HG02981 (cell line): ENCODE measurements around the gene UBE2N.
A peak's percentile ranks its signal among the peaks of the same experiment; 100 is the strongest.
"Not testable (repeated sequence)": the region's sequence is repeated elsewhere in the genome, so short reads cannot be mapped to it uniquely, and the experiment has no call there.

Experiments
- ATAC-seq: cut with Tn5 transposase; IDR thresholded peaks from one replicate; pipeline ENCODE4 v1.9.1; 2021; ENCODE audit warnings: mild to moderate bottlenecking, moderate library complexity; ENCODE audit not compliant: unreplicated experiment

The UBE2N gene

DNA sequence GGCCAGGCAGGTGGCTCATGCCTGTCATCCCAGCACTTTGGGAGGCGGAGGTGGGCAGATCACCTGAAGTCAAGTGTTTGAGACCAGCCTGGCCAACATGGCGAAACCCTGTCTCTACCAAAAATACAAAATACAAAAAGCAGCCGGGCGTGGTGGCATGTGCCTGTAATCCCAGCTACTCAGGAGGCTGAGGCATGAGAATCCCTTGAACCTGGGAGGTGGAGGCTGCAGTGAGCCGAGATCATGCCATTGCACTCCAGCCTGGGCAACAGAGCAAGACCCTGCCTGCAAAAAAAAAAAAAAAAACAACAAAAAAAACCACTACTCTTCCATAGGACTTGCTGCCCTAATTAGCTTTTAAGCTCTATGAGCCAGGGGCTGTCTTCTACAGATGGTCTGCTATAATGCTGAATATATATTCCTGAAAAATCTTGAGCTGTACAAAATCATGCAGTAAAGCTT, 59.7 kb downstream of the UBE2N start:
- ATAC-seq: not testable (repeated sequence)

DNA sequence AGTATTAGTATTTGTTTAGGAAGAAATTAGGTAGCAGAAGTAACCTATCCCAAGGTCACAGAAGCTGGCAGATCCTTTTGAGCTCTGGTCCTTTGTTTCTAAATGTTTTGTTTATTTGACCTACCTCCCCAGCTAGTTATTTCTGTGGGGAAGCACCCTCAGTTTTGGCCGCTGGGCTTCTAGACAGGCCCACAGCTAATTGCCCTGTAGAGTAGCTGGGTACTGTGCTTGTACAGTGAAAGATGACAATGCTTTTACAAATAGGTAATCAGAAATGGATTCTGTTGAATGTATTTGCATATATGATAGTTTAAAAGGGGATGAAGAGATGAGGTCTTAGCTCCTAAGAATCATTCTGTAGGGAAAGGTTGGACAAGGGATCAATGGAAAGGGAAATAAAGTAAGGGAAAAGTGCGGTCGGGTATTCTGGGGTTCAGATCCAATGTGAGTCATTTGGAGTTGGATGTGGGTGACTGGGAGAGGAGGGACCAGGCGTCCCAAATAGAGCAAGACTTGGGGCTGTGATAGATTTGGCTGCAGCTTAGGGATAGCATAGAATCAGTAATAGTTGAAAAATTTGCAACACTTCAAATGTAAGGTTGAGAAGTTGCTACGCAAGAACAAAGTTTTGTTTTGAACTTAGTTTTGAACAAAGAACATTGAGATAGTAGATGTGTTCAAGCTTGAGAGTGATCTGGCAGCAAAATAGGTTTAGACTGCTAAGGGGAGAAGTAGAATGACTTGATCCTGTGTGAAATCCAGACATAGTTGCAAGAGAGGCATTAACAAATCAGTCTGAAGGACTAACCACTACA, 60.4 kb downstream of the UBE2N start:
- ATAC-seq: no peak

DNA sequence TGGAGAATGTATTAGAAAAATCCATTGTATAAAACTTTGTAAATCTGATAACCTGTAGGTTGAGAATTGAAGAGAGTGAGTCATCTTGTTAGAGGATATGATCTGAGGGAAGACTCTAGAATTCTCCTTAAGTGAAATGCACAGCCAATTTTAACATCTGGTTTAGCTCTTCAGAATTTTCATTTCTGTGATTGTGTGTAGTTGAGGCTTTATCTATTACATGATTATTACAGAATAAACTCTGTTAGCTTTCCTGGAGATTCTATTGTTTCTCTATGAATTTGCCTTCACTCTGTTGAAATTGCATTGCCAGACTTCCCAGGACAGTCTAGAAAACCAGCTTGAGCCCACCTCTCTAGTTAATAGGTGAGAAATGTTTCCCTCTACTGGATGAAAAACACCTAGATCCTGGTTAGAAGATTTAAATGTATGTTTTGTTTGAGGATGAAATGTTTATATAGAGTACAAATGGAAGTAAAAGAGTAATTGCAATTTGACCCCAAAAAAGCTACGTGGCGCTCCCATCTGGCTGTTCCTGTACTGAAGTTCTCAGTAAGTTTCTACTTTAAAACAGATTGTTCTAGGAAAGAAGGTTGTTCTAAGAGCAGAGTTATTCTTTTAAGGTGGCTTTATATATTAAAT, 61.1 kb downstream of the UBE2N start:
- no peak for ATAC-seq

DNA sequence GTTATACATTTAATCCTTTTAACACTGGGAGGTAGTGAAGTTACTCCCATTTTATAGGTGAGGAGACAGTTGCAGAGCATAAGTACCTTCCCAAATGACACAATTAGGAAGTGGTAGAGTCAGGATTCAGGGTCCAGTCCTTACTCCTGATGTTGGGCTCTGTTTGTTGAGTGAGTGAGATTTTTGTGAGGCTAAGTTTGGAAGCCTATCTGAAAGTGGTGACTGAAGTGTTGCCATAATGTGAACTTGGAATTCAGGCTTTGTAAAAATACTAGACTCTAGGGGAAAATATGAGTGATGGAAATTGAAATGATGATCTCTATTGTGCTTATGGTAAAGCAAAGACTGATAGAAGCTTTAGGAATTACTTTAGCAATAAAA, 61.8 kb downstream of the UBE2N start:
- ATAC-seq: no peak

DNA sequence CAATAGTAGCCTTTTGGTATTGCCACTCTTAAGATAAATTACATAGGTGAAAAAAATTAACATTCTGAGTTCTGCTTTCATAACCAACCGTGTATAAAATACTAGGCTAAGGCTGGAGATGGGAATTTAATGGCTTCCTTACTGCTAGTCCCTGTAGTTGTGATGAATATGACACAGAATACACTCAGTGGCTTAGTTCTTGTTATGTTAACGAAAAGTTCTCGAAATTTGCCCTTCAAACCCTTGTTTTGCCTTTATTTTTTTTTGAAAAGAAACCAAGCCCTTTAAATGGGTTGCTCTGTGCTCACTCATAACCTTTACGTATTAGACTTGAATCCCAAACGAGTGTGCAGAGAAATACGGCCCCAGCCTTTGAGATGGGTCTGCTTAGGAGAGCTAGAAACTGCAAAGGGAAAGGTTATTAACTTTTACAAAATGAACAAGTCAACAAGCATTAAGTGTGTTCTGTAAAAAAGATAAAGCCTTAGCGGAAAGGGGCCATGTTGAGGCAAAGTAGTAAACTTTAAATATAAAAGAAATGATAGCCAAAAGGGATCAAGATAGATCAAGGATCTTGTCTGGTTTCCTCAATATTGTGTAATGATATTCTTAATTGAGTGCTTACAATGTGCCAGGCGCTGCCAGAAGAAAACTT, 62.3 kb downstream of the UBE2N start:
- no peak for ATAC-seq

DNA sequence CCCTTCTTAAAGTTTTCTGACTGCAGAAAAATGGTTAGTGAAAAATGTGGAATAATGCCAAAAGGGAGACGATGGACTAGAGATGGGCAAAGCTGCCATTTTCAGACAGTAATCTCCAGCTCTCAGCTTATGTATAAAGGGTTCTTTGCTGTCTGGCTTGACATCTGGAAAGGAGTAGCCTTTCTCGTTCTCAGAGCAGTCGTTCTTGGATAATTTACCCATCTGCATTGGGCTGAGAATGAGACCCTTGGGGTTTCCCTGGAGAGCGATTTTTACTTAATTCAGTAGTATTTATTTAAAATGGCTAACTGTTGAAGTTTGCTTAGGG, 62.8 kb downstream of the UBE2N start:
- no peak for ATAC-seq

DNA sequence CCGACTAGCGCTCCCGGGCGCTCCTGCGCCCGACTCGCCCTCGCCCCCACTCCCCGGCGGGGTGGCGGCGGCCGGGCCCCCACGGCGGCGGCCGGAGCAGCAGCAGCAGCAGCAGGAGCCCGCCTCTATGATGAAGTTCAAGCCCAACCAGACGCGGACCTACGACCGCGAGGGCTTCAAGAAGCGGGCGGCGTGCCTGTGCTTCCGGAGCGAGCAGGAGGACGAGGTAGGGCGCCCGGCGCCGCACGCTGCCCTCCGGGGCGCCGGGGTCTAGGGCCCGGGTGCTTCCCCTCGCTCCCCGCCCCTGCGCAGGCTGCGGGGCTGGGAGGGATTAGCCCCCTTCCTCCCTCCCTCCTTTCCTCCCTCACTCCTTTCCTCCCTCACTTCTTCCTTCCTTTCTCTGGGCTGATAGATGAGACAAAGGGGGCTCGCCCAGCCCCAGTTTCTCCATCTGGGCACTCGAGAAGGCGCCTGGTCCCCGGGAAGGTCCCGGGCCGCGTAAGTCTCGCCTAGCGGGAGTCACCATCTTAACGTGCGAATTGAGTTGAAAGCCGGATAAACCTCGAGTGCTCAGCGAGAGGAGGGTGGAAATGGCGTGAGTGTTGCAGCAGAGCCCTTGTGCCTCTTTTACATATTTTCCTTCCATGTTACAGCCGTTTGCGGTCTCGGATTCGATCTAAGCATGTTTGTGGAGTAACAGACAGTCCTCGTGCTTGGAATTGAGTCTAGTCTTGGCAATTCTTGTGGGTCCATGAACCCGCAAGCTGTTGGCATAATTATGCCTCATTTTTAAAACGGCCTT, 63.4 kb downstream of the UBE2N start:
- ATAC-seq: peak; percentile 34

DNA sequence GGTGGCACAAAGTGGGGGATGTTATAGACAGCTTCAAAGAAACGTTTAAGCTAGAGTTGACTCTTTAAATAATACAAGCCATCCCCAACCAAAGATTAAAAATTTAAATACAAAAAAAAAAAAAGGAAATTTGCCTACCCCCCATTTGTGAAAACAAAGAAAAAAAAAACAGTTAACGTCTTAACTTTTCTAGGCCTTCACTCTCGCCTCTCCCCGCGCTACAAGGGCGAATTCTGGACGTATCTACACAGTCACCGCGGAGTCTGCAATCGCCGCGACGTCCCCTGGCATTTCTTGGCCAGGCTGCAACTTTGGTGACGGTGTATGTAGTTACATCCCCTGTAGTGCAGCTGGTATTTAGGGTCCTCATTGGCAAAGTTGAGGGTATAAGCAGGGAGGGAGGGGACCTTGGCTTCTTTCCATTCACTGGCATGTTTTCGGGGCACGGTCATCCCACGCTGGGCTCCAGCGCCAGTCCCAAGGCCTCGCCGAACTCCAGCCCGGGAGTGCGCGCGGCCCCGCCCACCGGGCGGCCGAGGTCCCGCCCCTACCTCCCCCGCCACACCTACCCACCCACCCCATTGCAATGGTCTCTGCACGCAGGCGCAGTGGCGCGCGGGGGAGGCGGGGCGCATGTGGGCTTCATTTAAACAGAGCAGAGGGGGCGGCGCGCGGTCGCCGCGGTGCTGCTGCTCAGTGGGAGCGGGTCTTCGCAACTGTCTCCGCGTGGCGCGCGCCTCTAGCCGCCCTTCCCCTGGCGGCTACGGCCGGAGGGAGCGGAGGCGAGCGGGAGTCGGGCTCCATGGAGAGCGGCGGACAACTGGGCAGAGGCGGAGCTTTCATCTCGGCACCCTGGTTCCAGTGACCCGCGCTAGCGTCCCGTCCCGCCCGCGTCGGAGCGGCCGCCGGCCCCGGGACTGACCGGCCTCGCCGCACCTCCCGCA, 64.2 kb downstream of the UBE2N start, which contains the start of gene NUDT4:
NUDT4 (plus strand) TSS at position 674 of the 944 bp plus-strand sequence. CDS start 398 bp downstream, outside the sequence.
- ATAC-seq: peak; percentile 70

DNA sequence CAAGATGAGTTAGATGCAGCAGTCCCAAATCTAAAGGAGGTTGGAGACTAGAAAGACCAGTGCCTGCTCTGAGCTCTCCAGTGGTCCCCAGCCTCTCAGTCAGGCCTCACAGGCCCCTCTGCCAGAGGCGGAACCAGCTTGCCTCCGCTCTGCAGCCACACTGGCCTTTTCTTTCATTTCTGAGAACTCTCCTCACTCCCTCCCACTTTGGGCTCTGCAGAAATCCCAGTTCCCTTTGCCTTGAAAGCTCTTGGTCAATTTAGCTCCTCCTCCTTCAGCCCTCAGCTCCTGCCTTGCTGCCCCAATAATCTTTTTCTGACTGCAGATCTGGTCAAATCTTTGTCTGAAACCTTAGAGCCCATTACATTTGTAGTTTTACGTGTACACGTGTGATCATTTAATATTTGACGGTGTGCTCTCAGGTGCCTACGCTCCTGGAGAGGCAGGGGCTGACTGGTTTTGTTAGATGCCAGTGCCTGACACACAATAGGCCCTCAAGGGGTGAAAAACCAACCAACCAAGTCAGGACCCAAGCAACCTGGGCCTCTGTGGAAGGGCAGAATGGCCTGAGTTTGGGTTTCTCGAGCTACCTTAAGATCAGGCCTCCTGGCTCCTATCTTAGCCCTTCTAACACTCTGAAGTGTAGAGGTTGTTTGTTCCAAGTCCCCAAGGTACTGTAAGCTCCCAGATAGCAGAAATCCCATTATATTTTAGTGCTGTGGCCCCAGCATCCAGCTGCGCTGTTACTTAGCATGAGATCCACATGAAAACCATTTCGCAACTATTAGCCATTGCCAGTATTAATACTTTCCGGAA, 65.1 kb downstream of the UBE2N start:
- ATAC-seq: no peak

DNA sequence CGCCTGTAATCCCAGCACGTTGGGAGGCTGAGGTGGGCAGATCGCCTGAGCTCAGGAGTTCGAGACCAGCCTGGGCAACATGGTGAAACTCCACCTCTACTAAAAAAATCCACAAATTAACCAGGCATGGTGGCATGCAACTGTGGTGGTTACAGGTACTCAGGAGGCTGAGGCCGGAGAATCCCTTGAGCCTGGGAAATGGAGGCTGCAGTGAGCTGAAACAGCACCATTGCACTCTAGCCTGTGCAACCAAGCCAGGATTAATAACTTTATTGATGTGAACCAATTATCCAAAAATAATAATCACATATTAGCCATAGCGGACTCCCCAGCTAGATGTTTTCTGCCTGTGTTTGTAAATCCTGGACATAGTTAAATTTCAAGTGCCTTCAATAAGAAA, 65.8 kb downstream of the UBE2N start:
- ATAC-seq: no peak

DNA sequence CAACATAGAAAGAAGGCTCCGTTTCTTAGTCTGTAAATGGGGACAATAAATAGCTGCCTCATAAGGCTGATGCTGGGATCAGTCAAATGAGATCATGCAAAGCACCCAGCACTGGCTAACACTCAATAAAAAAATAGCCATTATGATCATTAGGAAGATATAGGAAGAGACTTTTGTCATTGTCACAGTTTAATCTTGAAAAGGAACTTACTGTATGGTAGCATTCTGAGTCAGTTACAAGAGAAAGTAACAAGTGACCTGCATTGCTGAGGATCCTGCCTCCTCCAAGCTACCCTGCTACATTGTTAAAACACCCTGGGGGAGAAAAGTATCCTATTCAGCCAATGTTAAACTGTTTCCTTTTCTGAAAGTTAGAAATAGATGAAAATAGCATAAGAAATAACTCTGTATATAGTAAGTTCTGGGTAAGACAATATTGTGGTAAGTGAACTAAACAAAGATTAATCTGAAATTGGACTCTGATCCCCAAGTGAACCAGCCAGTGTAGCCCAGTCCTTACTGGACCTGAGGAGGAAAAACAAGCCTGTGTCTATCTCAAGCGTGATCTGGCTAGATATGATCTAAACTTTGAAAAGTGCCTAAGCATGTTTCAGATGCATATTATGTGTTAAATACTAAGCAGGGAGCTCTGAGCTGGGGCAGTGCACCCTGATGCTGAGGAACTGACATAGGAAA, 67.6 kb downstream of the UBE2N start:
- no peak for ATAC-seq

DNA sequence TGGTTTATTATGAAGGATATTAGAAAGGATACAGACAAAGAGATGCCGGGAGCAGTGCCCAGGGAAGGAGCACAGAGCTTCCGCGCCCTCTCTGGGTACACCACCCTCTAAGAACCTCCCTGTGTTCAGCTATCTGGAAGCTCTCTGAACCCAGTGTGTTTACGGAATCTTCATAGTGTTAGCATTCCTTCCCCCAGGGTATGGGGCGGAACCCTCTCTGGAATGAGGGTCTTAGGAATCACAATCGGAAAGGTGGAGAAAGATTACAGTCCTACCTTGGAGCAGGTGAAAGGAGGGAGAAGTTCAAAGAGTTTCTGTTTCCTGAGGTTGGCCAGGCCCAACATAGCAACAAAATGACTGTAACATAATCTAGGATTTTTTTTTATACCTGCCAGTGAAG, 70.8 kb downstream of the UBE2N start:
- no peak for ATAC-seq

DNA sequence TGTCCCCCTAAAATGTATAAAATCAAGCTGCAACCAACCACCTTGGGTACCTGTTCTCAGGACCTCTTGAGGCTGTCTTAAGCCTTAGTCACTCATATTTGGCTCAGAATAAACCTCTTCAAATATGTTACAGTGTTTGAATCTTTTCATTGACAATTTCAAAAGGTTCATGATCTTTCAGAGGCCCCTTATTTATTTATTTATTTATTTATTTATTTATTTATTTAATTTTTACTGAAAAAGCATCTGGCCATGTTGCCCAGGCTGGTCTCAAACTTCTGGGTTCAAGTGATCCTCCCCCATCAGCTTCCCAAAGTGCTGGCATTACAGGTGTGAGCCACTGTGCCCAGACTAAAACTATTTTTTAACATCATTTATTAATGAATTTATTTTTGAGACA, 72.2 kb downstream of the UBE2N start:
- ATAC-seq: no peak

DNA sequence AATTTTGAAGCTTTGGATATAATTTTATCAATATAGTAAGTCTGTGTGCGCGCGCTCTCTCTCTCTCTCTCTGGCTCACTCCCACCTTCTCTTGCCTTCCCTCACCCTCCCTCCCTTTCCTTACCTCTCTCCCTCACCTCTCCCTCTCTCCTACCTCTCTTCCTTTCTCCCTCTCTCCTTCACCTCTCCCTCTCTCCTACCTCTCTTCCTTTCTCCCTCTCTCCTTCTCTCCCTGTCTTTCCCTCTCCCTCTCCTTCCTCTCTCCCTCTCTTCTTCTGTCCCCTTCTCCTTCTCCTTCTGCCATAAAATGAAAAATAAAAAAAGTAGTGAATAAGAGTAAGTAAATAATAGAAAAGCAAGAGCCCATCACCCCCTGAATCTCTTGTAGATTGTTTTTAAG, 73.0 kb downstream of the UBE2N start:
- no peak for ATAC-seq

DNA sequence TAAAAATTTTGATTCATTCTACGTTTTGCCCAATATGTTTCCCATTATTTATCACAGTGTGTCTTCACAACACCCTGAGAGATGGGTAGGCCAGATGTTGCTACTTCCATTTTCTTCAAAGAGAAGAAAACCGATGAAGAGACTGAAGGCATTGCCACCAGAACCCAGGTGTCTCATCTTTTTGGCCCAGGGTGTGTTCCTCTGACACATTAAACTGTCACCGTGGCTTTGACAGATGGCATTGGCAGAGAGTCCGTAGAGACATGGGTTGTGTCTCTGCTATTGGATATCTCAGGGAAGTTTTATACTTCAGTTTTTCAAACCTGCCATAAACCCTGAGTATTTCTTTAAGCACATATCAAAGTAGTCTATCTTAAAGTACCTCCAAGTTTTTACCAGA, 75.3 kb downstream of the UBE2N start:
- no peak for ATAC-seq

DNA sequence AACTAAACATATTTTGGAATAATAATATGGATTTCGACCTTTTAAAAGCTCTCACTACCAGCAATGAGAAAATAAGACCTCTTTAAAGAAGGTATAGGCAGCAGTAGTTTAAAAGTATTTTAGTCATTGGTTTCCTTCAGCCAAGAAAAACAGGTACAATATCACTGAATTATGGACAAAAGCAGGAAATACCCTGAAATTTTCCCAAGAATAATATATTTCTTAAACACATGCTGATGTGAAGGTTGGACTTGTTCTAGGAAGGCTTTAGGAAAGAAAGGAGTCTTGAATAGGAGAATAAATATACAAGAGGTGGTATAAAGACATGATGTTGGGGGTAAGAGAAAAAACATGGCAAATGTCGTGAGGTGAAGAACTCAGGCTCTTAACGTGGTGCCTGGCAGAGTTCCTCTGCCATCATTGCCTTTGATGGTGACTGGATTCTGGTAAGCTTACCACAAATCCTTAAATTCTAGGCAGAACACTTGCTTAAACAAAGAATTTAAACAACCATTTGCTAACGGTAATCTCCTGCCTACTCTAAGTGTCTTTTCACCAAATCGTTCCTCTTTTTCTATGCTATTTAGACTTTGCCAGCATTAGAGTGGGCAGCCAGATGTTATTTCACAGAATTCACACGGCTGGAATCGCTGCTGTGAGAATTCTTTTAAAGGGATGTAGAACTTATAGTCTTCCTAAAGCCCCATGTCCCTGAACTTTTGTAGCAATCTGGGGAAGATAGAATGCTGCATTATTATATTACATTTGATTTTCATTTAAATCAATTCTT, 75.9 kb downstream of the UBE2N start:
- ATAC-seq: no peak

DNA sequence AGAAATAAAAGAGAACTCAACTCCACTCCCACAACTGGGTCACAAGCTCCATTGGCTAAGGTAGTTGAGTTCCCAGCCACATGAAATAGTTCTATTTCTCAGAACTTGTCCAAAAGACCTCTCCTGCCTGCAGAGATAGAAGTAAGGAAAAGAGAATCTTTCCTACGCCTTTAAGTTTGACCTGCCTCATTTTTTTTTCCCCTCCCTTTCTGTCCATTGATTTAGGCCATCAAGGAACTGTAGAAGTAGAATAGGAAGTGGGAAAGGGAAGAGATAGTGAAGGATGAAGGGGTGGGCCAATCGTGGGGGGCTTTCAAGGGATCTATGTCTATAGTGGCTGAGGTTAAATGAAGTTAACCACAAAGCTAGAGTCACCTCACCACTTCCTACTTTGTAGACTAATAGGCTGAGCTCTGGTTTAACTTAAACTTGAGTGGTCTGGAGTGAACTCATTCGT, 77.9 kb downstream of the UBE2N start:
- peak; percentile 84 for ATAC-seq
